Adrenal gland (tissue), 12 donors: ENCODE measurements around the gene RSF1. TPM values are rescaled to one million over a fixed set of nuclear protein-coding genes. Genes with fewer than 3 reads are reported as not detected.

Experiments
- DNase-seq, 7 donors: peaks; one replicate each; pipeline ENCODE4 v3.0.0-alpha.2; 2019 to 2020
- H3K27ac ChIP-seq, 5 donors: fragments of 200-600 bp; sonication (generic) in 4 of 5; 1 replicate in 3 of 5; 2 replicates in 2 of 5; pipeline versions ENCODE4 v1.5.1 to v1.8.0; 2016 to 2020; ENCODE audit warnings: mild to moderate bottlenecking in 1 of 5
- H3K27me3 ChIP-seq: fragments of 200-600 bp; 2 replicates; pipeline ENCODE4 v1.8.0; 2021
- H3K36me3 ChIP-seq, 2 donors: fragments of 200-600 bp; replicated peaks in 1 of 2; 1 replicate in 1 of 2; 2 replicates in 1 of 2; pipeline versions ENCODE4 v1.5.1 to v1.8.0; 2018 to 2022
- H3K4me1 ChIP-seq, 2 donors: fragments of 200-600 bp; replicated peaks in 1 of 2; 1 replicate in 1 of 2; 2 replicates in 1 of 2; pipeline versions ENCODE4 v1.5.1 to v1.8.0; 2018 to 2021
- H3K4me3 ChIP-seq, 4 donors: fragments of 200-600 bp; sonication (generic) in 3 of 4; one replicate each; pipeline ENCODE4 v1.5.1; 2016 to 2018
- H3K9me3 ChIP-seq, 3 donors: fragments of 200-600 bp; sonication (generic) in 1 of 3; replicated peaks in 1 of 3; 1 replicate in 2 of 3; 2 replicates in 1 of 3; pipeline versions ENCODE4 v1.5.1 to v1.8.0; 2016 to 2021
- CTCF ChIP-seq, 6 experiments: fragments of 450-650 bp in 4 of 6; fragments of 200-600 bp in 2 of 6; sonication (generic) in 1 of 6; IDR thresholded peaks; 1 replicate in 5 of 6; 2 replicates in 1 of 6; pipeline versions ENCODE4 v1.5.1 to v1.8.0; 2016 to 2021; ENCODE audit warnings: antibody characterized with exemption in 6 of 6, mild to moderate bottlenecking in 2 of 6, moderate library complexity in 1 of 6
- POLR2A ChIP-seq, 2 donors: fragments of 450-650 bp; IDR thresholded peaks; one replicate each; pipeline ENCODE4 v1.6.1; 2017; ENCODE audit warnings: antibody characterized with exemption in 2 of 2, mild to moderate bottlenecking in 2 of 2, moderate library complexity in 1 of 2
- whole genome bisulfite sequencing, 4 donors: extraction: QIAGEN DNeasy Blood & Tissue Kit in 2 of 4; methylation state at CpG; one replicate each; pipeline versions ENCODE4 v1.1.5 to v1.1.7; 2013 to 2017; 5-methylcytosine and 5-hydroxymethylcytosine counted together
- intact Hi-C, 2 donors: fragments of 100-400 bp; cut with DNase I; formaldehyde crosslinking; loops; one replicate each; pipeline versions ENCODE4 v1.14.1 to v1.15.0; 2022 to 2023
- polyA plus RNA-seq, 3 donors: library from polyadenylated mRNA; stranded (reverse); fragments of 200-250 nt in 2 of 3; fragments of 350-450 nt in 1 of 3; fragmentation: Illumina TruSeq in 1 of 3; extraction: RNeasy Lipid Tissue Mini Kit (QIAGEN cat#74804) in 1 of 3; gene quantifications; one replicate each; pipeline ENCODE4 v1.2.3, GENCODE V29; 2013 to 2014
- total RNA-seq, 9 donors: library from RNA; depleted of rRNA in 4 of 9; stranded (reverse); fragments of >200 nt in 4 of 9; fragments of 120-200 nt in 1 of 9; fragmentation: NEBNext Ultra II Directional in 1 of 9; extraction: Animal tissue kit (Norgen Biotek cat#: 25700) in 1 of 9; gene quantifications; one replicate each; pipeline versions ENCODE4 v1.1.0 to v1.2.4, GENCODE V29; 2013 to 2023
- donor health status: healthy with polysubstance abuse.
- donor health status: Bipolar disorder and iron deficiency.
- donor health status: DM: yes; HTN: yes; CAD: no.
- donor health status: DM: no; HTN: no; CAD: no.
- donor health status: DM: no; HTN: no; CAD: no.
- donor health status: DM: yes; HTN: yes; CAD: no.

Gene RSF1
- total and polyA plus RNA-seq, 12 donors = 12.7 to 108 (median 66.9) TPM

- Histone ChIP-seq H3K9me3 (no peaks in the 10 kb centered on the region), H3K27ac (peak overlapping the region in 3 of 5 donors; percentile 8 to 61 (median 54)), H3K36me3 (no peaks in the 10 kb centered on the region), H3K4me1 (peaks cover 12 to 25% of the 10 kb centered on the region in 2 donors), H3K27me3 (no peaks in the 10 kb centered on the region), H3K4me3 (no peak overlapping the region)
- TF ChIP-seq CTCF (IDR thresholded peaks at IDR 0.05) (no peak), POLR2A (IDR thresholded peaks at IDR 0.05) (no peak)
- intact Hi-C loops = loop anchor here in 1 of 2 donors (10.0 kb wide), 1 partner anchor 49 kb away; no protein-coding TSS in a partner anchor
- DNase-seq = peak in 4 of 7 donors; percentile 25 to 44 (median 30)
- WGBS, 4 donors = 47 to 58% (median 54%) methylated on average over 4 of the region's 4 CpGs
These were observed 115.2 kb downstream of the RSF1 start for GRCh38 chr11:77705195-77705875.

GRCh38 chr11:77704029-77704428 lies 116.5 kb downstream of the RSF1 start:
- no peaks in the 10 kb centered on the region for H3K9me3 ChIP-seq
- TF ChIP-seq CTCF (IDR thresholded peaks at IDR 0.05) (no peak), POLR2A (IDR thresholded peaks at IDR 0.05) (no peak)
- 82 to 99% (median 96%) methylated on average over 3 of the region's 3 CpGs for WGBS, 4 donors
- no peak overlapping the region for H3K27ac ChIP-seq
- peaks cover 0 to 12% of the 10 kb centered on the region in 2 donors for H3K4me1 ChIP-seq
- intact Hi-C loops = loop anchor here in 1 of 2 donors (10.0 kb wide), 1 partner anchor 51 kb away; no protein-coding TSS in a partner anchor
- DNase-seq = peak in 1 of 7 donors; percentile 26
- no peak overlapping the region for H3K4me3 ChIP-seq
- H3K27me3 ChIP-seq = no peaks in the 10 kb centered on the region
- no peaks in the 10 kb centered on the region for H3K36me3 ChIP-seq

GRCh38 chr11:77699425-77699824 lies 121.1 kb downstream of the RSF1 start:
- no peaks in the 10 kb centered on the region for H3K4me1 ChIP-seq
- 68 to 79% (median 73%) methylated on average over 1 of the region's 1 CpG for whole genome bisulfite sequencing, 4 donors
- H3K9me3 ChIP-seq = no peaks in the 10 kb centered on the region
- no peak overlapping the region for H3K27ac ChIP-seq
- H3K4me3 ChIP-seq = no peak overlapping the region
- TF ChIP-seq POLR2A (IDR thresholded peaks at IDR 0.05) = no peak
- TF ChIP-seq CTCF (IDR thresholded peaks at IDR 0.05) = no peak
- DNase-seq = no peak
- intact Hi-C loops = no loop called here
- peaks cover 0 to 17% of the 10 kb centered on the region in 2 donors for H3K36me3 ChIP-seq
- H3K27me3 ChIP-seq = no peaks in the 10 kb centered on the region

- WGBS, 4 donors = 89 to 96% (median 94%) methylated on average over 2 of the region's 2 CpGs
- no peak overlapping the region for H3K4me3 ChIP-seq
- no peaks in the 10 kb centered on the region for H3K27me3 ChIP-seq
- no peaks in the 10 kb centered on the region for H3K4me1 ChIP-seq
- TF ChIP-seq POLR2A (IDR thresholded peaks at IDR 0.05) (no peak), CTCF (IDR thresholded peaks at IDR 0.05) (no peak)
- H3K9me3 ChIP-seq = no peaks in the 10 kb centered on the region
- intact Hi-C loops = no loop called here
- H3K36me3 ChIP-seq = peaks cover 0 to 17% of the 10 kb centered on the region in 2 donors
- no peak overlapping the region for H3K27ac ChIP-seq
- no peak for DNase-seq
These were observed 121.6 kb downstream of the RSF1 start for GRCh38 chr11:77698896-77699295.
